Measurements from ENCODE around the gene WNT7A.

Gene WNT7A

DNA sequence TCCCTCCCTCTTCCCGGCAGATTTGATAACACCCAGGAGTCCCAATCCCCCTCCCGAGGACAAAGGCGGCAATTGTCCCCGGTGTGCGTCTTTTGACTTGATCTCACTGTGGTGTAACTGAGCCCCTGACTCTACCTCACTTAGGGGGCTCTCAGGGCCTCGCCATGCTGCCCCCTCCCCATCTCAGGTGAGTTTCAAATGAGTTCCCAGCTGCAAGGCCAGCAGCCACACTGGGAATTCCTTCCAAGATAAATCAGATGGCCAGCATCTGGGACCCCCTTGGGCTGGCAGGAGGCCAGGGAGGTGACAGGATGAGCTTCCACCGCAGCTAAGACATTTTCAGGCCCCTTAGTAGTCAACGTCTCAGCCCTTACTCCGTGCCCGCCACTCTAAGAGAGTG lies 35.0 kb downstream of the WNT7A start:
- no peak for DNase-seq

DNA sequence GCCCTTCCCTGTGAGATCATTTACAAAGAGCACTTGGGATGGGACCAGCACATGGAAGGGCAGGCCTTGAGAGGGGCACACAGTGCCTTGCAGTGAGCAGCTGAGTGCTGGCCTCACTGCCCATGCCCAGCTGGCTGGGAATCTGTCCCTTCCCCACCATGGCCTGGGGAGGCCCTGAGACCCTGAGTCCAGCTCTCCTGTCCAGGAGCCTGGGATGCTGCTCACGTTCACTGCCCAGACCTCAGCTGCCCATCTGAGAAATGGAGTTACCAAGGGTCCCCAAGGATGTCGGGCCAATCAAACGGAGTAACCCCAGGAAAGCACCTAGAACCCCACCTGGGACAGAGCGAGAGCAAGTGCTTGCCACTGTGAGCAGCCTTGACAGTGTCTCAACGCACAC lies 35.6 kb downstream of the WNT7A start:
- DNase-seq, result no peak

DNA sequence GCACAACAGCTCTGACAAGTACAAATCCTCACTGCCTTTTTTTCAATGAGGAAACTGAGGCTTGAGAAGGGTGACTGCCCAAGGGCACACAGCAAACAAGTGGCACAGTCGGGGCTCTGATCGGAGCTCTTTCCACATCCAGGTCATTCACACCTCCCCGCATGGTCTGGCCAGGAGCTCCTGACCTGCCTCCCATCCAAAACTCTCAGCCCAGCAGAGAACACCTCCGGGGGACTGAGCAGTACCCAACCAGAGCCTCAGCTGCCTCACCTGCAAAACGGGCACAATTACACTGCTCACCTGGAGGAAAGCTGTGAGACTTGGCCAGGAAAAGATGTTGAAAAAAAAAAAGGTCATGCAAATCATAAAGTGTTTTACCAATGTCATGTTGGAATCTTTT lies 36.5 kb downstream of the WNT7A start:
- no peak for DNase-seq

DNA sequence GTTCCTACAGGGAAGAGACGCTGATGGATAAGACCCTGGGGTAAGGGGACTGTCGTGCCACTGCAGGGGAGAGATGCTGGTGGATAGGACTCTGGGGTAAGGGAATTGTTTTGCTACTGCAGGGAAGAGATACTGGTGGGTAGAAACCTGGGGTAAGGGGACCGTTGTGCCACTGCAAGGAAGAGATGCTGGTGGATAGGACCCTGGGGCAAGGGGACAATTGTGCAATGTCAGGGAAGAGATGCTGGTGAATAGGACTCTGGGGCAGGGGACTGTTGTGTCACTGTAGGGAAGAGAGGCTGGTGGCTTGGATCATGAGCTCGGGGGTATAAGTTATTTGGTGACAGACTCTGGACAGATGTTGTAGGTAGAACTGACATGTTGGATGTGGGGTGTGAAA lies 37.6 kb downstream of the WNT7A start:
- DNase-seq, result no peak

DNA sequence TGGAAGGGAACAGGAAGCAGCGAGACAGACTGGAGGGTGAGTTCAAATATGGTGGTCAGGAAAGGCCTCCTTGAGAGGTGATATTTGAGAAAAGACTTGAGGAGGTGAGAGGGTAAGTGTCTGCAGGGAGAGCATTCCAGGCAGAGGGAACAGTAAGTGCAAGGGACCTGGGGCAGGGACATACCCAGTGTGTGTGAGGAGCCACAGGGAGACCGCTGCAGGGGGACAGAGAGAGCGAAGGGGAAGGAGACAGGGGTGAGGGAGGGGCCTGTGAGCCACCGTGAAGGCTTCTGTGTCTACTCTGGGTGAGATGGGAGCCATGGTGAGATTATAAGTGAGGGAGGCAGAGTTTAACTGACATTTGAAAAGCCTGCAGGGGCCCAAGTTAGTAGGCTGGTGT lies 38.0 kb downstream of the WNT7A start:
- no peak for DNase-seq

DNA sequence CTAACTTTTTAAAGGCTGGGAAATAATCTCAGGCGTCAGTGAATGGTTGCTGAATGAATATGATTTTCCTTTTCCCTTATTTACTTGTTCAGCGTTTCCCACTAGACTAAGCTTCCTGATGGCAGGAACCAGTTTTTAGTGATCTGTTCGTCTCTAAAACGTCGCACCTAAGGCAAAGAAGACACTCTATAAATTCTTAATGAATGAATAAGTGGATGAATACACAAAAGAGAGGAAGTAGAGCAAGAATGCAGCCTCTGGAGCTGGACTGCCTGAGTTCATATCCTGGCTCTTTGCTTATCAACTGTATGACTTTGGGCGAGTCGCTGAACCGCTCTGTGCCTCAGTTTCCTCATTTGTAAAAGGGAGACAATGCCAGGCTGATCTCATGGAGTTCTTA lies 38.7 kb downstream of the WNT7A start:
- DNase-seq, result no peak

DNA sequence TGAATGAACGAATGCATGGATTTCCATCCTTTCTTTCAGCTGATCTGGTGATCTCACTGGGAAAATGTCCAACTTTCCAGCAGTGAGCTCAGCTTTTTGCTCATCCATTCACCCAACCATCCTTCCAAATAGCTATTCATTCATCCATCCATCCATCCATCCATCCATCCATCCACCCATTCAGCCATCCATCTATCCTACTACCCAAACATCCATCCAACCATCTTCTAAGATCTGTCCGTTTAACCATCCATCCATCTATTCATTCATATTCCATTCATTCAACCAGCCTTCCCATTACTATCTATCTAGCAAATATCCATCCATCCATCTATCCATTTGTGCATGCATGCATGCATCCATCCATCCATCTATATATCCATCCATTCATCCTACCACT lies 39.4 kb downstream of the WNT7A start:
- DNase-seq, result no peak

DNA sequence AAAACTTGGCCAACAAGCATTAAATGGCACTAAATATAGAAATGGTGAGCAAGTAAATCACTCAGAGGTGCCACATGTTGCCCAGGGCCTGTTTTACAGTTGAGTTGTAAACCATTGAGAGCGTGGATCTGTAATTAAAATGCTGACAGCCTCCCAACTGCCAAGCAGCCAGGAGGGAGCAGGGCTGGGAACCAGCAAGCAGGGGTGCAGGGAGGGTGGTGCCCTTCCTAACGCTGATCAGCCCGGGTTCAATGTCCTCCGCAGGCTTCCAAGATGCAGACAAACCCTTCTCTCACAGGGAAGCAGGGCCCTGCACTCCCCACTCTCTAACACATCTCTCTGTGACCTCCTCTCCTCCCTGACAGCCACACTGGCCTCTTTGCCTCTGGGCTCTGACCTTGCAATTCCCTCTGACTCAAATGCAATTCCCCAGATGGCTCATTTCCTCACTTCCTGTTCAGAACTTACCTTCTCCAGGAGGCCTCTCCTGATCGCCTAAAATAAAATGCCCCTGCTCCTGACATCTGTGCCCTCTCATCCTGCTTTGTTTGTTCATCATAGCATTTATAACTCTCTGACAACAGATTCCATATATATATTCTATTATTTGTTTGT lies 40.0 kb downstream of the WNT7A start:
- no peak for DNase-seq

DNA sequence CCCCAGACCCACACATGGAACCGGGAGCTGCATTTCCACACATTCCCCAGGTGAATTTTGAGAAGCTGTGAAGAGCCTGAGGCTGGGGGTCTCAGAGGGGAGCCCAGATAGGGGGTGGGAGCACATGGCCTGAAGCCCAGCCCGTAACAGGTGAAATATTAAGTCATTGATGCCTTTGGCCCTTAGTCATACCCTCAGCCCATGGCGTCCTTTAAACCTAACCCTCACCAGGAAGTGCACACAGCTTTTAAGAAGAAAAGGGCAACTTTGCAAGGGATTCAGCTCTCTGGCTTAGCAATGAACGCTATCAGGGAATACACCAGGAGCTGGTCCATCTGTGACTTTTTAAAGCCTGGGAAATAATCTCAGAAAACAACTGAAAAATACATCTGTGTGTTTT lies 40.6 kb downstream of the WNT7A start:
- no peak for DNase-seq

DNA sequence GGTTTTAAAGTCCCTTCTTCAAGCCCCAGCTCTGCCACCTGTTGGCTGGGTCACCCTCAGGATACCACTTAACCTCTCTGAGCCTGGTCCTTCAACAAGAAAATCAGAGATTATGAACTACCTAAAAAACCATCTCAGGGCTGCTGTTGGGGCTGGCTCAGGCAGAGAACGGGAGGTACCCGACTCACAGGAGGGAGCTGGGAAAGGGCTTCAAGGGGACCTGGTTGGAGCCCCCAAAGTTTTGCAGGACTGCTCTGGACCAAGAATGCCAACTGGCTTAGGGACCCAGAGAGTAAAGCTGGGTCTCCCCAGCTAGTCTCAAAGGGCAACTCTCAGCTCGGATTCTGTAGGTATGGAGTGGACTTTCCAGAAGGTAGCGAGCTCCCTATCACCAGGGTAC lies 41.5 kb downstream of the WNT7A start:
- DNase-seq, result no peak

DNA sequence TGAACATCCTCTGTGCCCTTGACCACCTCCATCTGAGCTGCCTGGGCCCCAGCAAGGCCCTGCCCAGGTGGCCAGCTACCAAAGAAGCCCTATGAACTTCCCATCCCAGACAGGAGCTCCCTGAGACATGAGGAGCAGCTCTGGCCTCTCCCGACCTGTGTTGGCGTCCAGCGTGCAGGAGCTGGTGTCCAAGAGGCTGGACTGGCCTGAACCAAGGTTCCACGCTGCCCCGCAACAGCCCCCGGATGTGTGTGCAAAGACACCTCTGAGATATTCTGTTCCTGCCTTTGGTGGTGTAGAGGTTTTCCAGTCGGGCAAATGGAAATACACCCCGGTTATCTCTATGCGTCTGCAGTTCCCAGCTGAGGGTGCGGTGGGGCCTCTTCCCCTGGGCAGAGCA lies 42.1 kb downstream of the WNT7A start:
- no peak for DNase-seq

DNA sequence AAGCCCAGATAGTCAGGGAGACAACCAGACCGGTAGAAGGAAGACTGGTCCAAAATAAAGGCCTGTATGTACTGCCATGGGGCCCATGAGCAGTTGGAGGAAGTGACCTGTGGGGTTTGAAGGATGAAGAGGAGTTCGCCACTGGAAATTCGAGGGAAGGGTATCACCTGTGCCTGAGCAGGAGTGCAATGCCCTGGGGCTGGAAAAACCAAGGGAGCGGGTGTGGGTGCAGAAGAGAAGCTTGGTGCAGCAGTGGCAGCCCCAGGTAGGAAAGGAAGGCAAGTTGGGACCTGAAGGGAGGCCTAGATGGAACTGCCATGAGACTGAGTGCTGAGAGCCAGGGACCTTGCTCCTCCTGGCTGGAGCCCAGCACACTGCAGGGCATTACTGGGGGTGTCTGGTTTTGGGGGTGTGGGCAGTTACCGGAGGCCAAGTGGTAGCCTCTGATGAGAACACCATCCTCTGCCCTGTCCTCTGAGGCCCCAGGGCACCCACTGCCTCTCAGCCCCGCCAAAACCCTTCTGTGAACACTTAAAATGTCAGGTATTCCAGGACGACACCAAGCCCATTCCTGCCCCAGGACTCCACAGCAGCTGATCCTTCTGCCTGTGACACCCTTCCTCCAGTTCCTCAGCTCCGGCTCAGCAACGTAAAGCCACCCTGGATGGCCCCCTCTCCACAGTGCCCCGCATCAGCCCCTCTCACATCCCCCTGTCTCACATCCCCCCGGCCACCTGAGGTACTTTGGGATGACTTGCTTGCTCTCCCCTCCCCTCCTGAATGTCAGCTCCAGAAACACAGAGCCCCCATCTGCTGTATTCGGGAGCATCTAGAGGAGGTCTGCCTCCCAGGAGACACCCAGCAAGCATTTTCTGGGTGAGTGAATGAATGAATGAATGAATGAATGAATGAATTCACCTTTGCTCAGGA lies 42.9 kb downstream of the WNT7A start:
- DNase-seq, result no peak

DNA sequence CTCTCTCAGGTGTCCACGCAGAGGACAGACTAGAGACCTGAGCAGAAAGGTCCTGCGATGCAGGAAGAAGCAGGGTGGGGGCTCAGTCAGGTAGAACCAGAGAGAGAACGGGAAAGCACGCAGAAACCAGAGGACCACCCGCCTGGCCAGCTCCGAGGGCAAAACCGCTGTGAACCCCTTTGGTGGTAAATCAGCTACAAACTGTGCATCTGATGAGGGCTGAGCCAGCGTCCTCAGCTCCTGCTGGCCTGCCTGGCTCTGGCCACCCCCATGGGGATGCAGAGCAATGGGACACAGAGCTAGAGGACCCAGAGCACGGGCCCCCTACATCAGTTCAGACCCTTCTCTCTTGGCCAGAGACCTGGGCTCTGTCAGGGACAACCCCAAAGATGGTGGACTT lies 44.6 kb downstream of the WNT7A start:
- DNase-seq, result no peak

DNA sequence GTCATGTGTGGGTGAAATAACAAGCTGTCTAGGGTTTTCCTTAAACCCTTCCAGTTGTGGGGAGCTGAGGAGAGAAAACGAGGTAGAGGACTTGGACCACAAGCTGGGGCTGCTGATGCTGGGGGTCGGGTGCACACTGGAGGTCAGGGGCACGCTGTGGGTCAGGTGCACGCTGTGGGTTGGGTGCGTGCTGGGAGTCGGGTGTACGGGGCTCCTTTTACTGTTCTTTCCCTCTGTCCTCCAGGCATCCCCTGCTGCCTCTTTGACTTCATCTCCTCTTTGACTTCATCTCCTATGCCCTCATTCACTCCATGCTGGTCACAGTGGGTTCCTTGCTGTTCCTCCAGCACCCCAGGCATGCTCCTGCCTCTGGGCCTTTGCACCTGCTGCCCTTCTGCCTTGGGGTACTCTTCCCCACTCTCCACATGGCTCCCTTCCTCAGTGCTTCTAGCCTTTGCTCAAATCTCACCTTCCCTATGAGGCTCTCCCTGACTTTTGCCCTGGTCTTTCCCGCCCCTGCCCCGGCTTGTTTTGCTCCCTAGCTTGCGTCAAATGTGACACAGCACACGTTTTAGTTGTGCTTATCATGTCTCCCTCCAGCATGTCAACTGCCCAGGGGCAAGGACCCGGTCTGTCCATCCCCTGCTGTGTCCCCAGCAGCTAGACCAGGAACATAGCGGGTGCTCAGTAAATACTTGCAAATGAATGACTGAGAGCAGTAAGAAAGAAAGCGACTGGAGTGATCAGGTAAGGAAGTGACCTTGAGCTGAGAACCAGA lies 45.4 kb downstream of the WNT7A start:
- DNase-seq, result no peak

DNA sequence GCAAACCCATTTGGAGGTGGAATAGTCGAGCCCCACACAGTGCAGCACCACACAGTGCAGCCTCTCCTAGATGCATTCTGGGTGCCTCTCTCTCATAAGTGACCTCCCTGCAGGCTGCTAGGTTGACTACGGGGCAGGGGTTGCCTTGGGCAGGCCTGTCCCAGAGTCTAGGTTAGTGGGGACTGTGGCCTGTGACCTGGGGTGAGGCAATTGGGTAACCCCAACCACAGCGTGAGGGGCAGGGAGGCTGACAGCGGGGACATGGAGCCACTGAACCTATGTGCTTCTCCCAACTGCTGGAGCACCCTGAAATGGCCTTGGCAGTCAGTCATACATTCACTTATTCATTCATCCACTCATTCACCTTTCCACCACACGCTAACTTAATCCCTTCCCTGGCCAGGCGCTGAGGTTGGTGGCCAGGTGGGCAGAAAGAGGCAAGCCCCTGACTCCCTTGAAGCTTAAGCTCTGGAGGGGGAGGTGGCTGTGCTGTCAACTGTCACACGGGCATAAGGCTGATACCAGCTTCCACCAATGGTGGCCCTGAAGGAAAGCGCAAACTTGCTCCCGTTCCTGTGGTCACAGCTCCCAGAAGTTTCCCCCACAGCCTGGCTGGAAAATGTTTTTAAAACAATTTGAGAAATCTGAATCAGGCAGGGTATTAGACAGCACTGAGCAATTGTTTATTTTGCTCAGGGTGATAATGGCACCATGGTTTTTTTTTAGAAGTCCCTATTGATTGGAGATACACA lies 46.2 kb downstream of the WNT7A start:
- DNase-seq, result no peak

DNA sequence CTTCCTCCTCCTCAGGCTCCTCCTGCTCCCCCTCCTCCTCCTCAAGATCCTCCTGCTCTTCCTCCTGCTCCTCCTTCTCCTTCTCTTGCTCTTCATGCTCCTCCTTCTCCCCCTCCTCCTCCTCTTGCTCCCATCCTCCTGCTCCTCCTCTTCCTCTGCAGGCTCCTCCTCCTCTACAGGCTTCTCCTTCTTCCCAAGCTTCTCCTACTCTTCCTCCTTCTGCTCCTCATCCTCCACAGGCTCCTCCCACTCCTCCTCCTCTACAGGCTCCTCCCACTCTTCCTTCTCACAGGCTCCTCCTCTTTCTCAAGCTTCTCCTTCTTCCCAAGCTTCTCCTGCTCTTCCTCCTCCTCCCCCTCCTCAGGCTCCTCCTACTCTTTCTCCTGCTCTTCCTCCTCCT lies 47.7 kb downstream of the WNT7A start:
- no peak for DNase-seq

DNA sequence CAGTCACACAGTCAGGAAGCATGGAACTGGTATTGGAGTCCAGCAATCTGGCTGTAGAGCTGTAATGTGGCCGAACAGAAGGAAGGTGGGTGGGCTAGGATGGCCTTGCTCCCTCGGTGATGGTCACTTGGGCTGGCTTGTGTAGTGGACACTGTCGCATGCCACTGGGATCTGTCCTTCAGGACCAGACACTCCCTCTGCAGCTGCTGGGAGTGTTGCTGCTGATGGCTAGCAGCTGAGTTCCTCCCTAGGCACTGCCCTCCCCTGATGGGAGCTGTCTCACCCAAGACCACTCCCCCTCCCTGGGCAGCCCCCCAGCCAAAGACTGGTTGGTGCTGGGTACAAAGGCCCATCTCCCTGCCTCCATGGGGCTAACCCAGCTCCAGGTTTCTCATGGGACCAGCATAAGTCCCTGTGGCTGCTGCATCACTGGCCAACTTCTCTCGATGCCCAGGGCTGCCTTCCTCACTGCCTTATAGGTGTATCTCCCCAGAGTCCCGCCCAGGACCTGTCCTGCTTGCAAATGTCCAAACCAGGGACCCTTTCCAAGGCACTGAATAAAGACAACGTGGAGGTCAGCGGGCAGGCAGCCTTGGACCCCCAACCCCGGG lies 48.4 kb downstream of the WNT7A start:
- DNase-seq, result no peak

DNA sequence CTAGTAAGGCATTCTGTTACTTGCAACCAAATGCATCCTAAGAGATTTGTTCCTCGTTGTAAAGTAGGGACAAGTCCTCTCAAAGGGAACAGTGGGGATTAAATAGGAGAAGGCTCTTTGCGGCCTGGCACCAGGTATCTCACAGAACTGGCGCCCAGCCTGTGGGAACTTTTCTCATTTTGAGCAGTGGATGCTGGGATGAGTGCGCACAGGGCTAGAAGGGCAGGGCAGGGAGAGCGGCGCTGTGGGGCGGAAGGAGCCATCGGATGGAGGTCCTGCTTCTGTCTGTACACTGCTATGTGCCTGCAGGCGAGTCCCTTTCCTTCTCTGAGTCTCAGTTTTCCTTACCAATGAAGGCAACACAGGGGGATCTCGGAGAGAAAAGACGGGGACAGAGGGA lies 50.6 kb downstream of the WNT7A start:
- no peak for DNase-seq

DNA sequence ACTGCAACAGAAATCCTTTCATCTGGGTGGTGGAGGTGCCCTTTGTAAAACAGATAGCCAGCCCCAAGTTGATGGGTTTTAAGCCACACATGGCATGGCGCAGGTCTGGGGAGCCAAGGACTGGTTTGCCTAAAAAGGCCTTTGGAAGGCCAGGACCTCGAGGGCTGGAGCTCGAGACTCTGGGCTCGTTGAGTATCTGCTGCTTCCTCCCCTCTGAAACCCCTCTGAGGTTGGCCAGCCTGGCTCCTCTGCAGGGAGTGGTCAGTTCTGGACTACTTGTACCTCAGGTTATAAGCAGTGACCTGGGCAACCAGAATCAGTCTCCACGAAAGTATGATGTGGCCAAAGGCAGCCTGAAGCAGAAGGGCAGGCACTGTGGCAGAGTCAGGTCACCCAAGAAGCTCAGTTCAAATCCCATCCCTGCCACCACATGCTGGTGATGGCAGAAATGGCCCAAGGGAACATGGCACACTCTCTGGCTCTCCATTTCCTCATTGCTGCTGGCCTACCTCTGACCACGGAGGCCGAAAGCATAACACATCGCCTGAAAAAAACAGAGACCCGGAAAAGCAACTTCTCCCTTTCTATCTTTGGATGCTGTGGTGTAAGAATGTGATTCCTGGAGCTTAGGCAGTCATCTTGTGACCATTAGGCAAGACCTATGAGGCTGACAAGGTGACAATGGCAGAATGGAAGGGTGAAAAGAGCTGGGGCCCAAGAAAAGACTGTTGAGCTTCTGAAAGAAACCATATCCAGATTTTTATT lies 51.2 kb downstream of the WNT7A start:
- no peak for DNase-seq

DNA sequence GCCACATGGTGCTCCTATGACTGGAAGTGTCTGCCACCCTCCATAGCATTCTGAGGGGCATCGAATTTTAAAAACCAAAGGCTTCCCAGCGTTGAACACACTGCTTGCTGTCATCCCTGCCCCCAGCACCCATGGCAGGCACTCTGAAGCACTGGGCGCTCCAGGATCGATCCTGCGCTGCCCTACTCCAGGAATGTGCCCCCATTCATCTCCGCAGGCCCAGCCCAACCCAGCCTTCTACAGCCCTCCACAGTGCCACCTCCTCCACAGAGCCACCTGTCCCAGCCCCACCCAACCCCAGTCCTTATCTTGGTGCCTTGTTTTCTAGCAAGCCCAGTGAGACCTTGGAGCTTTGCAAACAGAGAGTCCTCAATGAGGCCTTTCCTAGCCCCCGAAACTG lies 52.2 kb downstream of the WNT7A start:
- DNase-seq, result no peak

DNA sequence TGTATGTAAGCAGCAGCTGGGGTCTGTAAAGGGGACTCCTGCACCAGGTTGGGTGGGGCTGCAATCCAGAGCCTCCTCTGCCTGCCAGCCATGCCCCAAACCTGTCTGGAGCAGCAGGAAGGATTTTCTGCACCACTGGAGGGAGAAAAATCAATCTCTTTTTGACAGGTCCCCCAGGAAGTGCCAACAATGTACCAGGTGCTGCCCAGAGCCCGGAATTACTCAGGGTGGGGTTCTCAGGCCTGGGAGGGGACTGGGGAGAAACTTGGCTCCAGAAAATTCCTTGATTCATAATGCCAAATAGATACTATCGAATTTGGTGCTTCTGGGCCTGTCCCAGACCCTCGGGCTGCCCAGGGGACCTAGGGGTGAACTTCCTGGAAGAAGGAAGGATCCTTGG lies 52.6 kb downstream of the WNT7A start:
- DNase-seq, result no peak

DNA sequence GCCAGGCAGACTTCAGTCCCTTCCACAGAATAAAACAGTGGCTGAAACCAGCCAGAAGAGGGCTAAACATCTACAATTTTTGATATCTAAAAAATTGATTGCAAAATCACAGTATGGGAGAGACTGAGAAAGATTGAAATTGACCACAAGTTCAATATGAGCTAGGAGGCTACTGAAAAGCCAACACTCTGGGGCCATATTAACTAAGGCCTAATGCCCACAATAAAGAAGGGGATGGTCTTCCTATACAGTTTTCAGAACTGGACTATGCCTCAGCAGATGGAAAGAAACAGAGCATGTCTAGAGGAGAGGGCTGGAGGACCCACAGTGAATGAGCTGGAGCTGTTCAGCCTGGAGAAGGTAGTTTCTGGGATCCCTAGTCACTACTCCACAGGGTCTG lies 53.2 kb downstream of the WNT7A start:
- DNase-seq, result no peak

All from NCI-H510A treated with DMSO at 0.1 percent for 48 hours (cell line).